Cardiac muscle cell (in vitro differentiated cells and primary cell): ENCODE measurements around the gene RNASEH2A. TPM values are rescaled to one million over a fixed set of nuclear protein-coding genes. Genes with fewer than 3 reads are reported as not detected.

Experiments used
- DNase-seq, 2 donors: peaks; one replicate each; pipeline versions ENCODE4 v3.0.0 to v3.0.0-alpha.2; 2010 to 2017; ENCODE audit warnings: low read depth in 1 of 2, low spot score in 1 of 2
- H3K27ac ChIP-seq: fragments of 200-600 bp; sonication (generic); 2 replicates; pipeline ENCODE4 v1.5.1; 2016
- H3K27me3 ChIP-seq: fragments of 200-600 bp; sonication (generic); 2 replicates; pipeline ENCODE4 v1.6.0; 2016; ENCODE audit warnings: control low read depth
- H3K36me3 ChIP-seq: fragments of 200-600 bp; sonication (generic); 2 replicates; pipeline ENCODE4 v1.5.1; 2016; ENCODE audit warnings: control low read depth
- H3K4me1 ChIP-seq: fragments of 200-600 bp; sonication (generic); 2 replicates; pipeline ENCODE4 v1.8.1; 2017; ENCODE audit warnings: low read depth, mild to moderate bottlenecking, mixed run types
- H3K4me3 ChIP-seq: fragments of 200-600 bp; sonication (generic); 2 replicates; pipeline ENCODE4 v1.5.1; 2016; ENCODE audit warnings: mild to moderate bottlenecking
- H3K9me3 ChIP-seq: fragments of 200-600 bp; sonication (generic); 2 replicates; pipeline ENCODE4 v1.5.1; 2017; ENCODE audit warnings: low read depth, mild to moderate bottlenecking, control low read depth
- polyA plus RNA-seq: library from polyadenylated mRNA; unstranded; fragments of >200 nt; fragmentation: Nextera tagmentation; extraction: Ambion mirVana; gene quantifications from 2 replicates; pipeline ENCODE4 v1.2.1, GENCODE V29; 2016
- total RNA-seq: library from RNA; depleted of rRNA; stranded (reverse); fragments of >200 nt; gene quantifications from 2 replicates; pipeline ENCODE4 v1.2.3, GENCODE V29; 2016
- TF ChIP-seq, protein P1 (sequence below): IDR thresholded peaks from 2 replicates; pipeline ENCODE4 v1.5.1; 2012; ENCODE audit warnings: low read depth, mild to moderate bottlenecking, low read length

The RNASEH2A gene
- total and polyA plus RNA-seq, 2 experiments from 2014 or later = 29.0 to 40.4 TPM

DNA sequence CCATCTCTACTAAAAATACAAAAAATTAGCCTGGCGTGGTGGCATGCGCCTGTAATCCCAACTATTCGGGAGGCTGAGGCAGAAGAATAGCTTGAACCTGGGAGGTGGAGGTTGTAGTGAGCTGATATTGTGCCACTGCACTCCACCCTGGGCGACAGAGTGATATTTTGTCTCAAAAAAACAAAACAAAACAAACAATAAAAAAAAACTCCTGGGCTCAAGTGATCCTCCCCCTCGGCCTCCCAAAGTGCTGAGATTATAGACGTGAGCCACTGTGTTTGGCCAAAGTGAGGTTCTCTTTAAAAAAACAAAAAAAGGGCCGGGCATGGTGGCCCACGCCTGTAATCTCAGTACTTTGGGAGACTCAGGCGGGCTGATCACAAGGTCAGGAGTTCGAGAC is 18.9 kb upstream of the RNASEH2A start:
- TF ChIP-seq, protein P1, sequence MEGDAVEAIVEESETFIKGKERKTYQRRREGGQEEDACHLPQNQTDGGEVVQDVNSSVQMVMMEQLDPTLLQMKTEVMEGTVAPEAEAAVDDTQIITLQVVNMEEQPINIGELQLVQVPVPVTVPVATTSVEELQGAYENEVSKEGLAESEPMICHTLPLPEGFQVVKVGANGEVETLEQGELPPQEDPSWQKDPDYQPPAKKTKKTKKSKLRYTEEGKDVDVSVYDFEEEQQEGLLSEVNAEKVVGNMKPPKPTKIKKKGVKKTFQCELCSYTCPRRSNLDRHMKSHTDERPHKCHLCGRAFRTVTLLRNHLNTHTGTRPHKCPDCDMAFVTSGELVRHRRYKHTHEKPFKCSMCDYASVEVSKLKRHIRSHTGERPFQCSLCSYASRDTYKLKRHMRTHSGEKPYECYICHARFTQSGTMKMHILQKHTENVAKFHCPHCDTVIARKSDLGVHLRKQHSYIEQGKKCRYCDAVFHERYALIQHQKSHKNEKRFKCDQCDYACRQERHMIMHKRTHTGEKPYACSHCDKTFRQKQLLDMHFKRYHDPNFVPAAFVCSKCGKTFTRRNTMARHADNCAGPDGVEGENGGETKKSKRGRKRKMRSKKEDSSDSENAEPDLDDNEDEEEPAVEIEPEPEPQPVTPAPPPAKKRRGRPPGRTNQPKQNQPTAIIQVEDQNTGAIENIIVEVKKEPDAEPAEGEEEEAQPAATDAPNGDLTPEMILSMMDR = no peak
- no peaks in the 10 kb centered on the region for H3K36me3 ChIP-seq
- H3K4me3 ChIP-seq = no peak overlapping the region
- H3K27ac ChIP-seq = no peak overlapping the region
- no peaks in the 10 kb centered on the region for H3K9me3 ChIP-seq
- no peak for DNase-seq
- H3K4me1 ChIP-seq = peaks cover 38% of the 10 kb centered on the region
- no peaks in the 10 kb centered on the region for H3K27me3 ChIP-seq

DNA sequence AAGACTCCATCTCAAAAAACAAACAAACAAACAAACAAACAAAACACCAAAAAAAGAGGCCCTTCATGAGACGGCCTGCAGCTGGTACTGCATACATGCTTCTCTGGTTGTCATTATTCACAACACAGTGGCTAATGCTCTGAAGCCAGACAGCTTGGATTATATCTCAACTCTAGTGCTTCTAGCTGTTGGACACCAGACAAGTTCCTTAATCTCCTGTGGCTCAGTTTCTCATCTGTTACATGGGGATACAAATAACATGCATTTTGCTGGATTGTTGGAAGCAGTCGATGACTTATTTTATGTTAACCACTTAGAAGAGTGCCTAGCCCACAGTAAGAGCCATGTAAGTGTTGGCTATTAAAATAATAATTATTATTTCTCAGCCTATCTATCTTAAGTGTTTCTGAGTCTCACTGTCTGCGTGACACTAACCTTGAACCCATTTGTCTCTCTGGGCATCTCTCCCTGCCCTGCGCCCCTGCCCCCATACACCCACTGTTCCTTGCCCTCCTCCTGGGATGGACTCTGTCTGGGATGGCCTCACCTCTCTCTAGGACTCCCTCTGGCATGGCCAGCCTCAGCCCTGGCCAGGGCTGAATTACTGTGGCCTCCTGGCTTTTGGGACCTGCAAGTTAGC is 18.2 kb upstream of the RNASEH2A start:
- no peaks in the 10 kb centered on the region for H3K36me3 ChIP-seq
- TF ChIP-seq, protein P1 = no peak
- peaks cover 34% of the 10 kb centered on the region for H3K4me1 ChIP-seq
- no peaks in the 10 kb centered on the region for H3K27me3 ChIP-seq
- H3K9me3 ChIP-seq = no peaks in the 10 kb centered on the region
- no peak overlapping the region for H3K4me3 ChIP-seq
- peak in 1 of 2 donors; percentile 25 for DNase-seq
- peak overlapping the region; percentile 83 for H3K27ac ChIP-seq

DNA sequence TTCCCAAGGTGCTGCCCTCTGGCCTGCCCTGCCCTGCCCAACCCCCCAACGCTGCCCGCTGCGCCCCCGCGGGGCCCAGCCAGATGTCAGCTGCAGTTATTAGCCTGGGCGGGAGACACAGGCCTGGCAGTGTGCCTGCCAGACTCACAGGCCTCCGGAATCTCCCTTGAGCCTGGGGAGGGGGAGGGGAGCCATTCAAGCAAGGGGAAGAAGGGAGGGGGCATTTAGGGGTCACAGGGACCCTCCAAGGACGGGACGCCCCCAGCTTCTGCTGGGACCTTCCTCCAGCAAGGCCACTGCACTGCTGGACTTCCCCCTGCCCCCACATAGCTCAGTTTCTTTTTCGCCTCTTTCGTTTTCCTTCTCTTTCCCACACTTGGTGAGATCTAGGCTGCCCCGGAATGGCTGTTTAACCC is 17.7 kb upstream of the RNASEH2A start:
- no peaks in the 10 kb centered on the region for H3K36me3 ChIP-seq
- DNase-seq = peak; percentile 73 to 78
- no peaks in the 10 kb centered on the region for H3K9me3 ChIP-seq
- no peaks in the 10 kb centered on the region for H3K27me3 ChIP-seq
- peak overlapping the region; percentile 83 for H3K27ac ChIP-seq
- TF ChIP-seq, protein P1 = no peak
- peaks cover 30% of the 10 kb centered on the region for H3K4me1 ChIP-seq
- peak overlapping the region; percentile 25 for H3K4me3 ChIP-seq

DNA sequence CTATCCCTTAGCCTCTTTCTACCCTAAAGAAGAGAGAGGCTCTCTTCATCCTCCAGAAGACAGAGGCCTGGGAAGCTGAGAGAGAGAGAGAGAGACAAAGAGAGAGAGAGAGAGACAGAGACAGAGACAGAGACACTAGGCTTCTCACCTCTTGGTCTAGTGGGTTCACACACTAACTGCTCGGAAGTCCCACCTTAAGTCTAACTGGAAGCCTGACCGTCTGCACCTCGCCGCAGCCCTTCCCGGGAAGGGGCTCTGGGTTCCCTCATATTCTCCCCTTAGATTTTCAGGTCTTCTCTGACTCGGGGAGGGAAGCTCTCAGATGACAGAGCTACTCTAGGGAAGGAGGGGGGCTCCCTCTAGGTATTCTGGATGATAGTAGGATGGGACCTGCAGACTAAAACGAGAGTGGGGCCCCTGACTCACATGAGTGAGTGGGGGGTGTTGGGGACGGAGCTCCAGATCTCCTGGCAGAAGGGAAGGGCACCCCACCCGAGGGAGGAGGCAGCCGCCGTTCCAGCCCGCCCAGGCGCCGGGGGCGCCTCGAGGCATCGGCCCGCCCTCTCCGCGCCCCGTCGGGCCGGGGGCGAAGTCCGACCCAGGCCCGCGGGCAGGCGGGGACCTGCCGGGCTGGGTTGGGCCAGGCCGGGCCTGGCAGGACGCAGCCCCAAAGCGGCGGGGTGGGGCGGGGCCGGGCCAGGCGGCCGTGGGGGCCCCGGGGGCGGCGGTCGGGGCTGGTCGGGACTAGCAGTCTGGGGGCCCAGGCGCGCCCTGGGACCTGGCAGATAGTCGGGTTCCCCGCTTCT is 17.1 kb upstream of the RNASEH2A start:
- DNase-seq = no peak
- no peaks in the 10 kb centered on the region for H3K9me3 ChIP-seq
- peak overlapping the region; percentile 83 for H3K27ac ChIP-seq
- peak overlapping the region; percentile 25 for H3K4me3 ChIP-seq
- TF ChIP-seq, protein P1 = no peak
- peaks cover 27% of the 10 kb centered on the region for H3K4me1 ChIP-seq
- H3K36me3 ChIP-seq = no peaks in the 10 kb centered on the region
- H3K27me3 ChIP-seq = no peaks in the 10 kb centered on the region

GRCh38 chr19:12789904-12790619 is 16.3 kb upstream of the RNASEH2A start:
- DNase-seq = peak; percentile 97 to 99
- no peaks in the 10 kb centered on the region for H3K36me3 ChIP-seq
- TF ChIP-seq, protein P1 = no peak
- H3K9me3 ChIP-seq = no peaks in the 10 kb centered on the region
- H3K27ac ChIP-seq = peak overlapping the region; percentile 83
- H3K27me3 ChIP-seq = no peaks in the 10 kb centered on the region
- H3K4me1 ChIP-seq = peaks cover 26% of the 10 kb centered on the region
- H3K4me3 ChIP-seq = peak overlapping the region; percentile 25
